Measurements from ENCODE around the gene GRIK5. TPM values are rescaled to one million over a fixed set of nuclear protein-coding genes. Genes with fewer than 3 reads are reported as not detected.
A peak's percentile ranks its signal among the peaks of the same experiment; 100 is the strongest.

Gene GRIK5
- total RNA-seq, 1 experiment from 2014 or later: 43.1 TPM

DNA sequence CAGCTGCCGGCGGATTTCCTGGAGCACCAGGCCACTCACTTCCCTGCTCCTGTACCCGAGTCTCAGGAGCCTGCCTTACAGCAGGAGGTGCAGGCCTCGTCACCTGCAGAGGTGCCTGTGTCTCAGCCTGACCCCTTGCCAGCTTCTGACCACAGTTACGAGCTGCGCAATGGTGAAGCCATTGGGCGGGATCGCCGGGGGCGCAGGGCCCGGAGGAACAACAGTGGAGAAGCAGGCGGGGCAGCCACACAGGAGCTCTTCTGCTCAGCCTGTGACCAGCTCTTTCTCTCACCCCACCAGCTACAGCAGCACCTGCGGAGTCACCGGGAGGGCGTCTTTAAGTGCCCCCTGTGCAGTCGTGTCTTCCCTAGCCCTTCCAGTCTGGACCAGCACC is 9.3 kb upstream of the GRIK5 start:
- peaks cover 21% of the 10 kb centered on the region for H3K79me2 ChIP-seq (ENCODE audit: insufficient read depth, low read length)

More for the DNA sequence above, 9.3 kb upstream of the GRIK5 start:
- Histone ChIP-seq H3K9me3 (ENCODE audit: control insufficient read depth, low read depth, low read length) (no peaks in the 10 kb centered on the region), H2AFZ (ENCODE audit: low read length) (no peak overlapping the region), H2BK15ac (ENCODE audit: low read depth, low read length) (no peak overlapping the region), H3K4ac (ENCODE audit: low read depth, low read length) (no peak overlapping the region), H3K9ac (ENCODE audit: extremely low read depth, insufficient read length, low read length) (no peak overlapping the region), H2BK120ac (ENCODE audit: low read depth, low read length, poor library complexity, severe bottlenecking) (no peak overlapping the region), H3K4me2 (ENCODE audit: insufficient read depth, insufficient read length, low read length) (no peak overlapping the region), H3K27ac (ENCODE audit: insufficient read length, low read depth, low read length) (no peak overlapping the region), H3K27me3 (ENCODE audit: insufficient read depth, low read length) (no peaks in the 10 kb centered on the region), H3K56ac (ENCODE audit: insufficient read length, low read depth, low read length) (no peak overlapping the region), H2BK20ac (ENCODE audit: low read depth, low read length, poor library complexity, severe bottlenecking) (no peak overlapping the region), H3K23me2 (ENCODE audit: insufficient read length, low read depth, low read length, poor library complexity, severe bottlenecking) (peaks cover 11% of the 10 kb centered on the region), H4K8ac (replicated peaks; ENCODE audit: insufficient read length, low read depth, low read length) (no peak overlapping the region), H3K18ac (ENCODE audit: insufficient read length, low read depth, low read length) (no peak overlapping the region), H4K20me1 (ENCODE audit: control insufficient read depth, insufficient read depth, insufficient read length) (no peaks in the 10 kb centered on the region), H3T11ph (ENCODE audit: low read length) (no peak overlapping the region), H3K4me1 (ENCODE audit: insufficient read depth, low read length) (no peaks in the 10 kb centered on the region; the same call in 1 of the 2 replicates), H2BK12ac (ENCODE audit: insufficient read length, low read depth, low read length) (no peak overlapping the region), H2AK5ac (ENCODE audit: insufficient read length, low read length) (no peak overlapping the region), H3K79me1 (ENCODE audit: insufficient read depth, low read depth, low read length, poor library complexity, severe bottlenecking) (peaks cover 13% of the 10 kb centered on the region), H3K14ac (ENCODE audit: insufficient read depth, low read length) (no peak overlapping the region), H2BK5ac (ENCODE audit: insufficient read length, low read length) (no peak overlapping the region), H4K91ac (ENCODE audit: insufficient read length, low read depth, low read length) (no peak overlapping the region), H4K5ac (ENCODE audit: insufficient read length, low read depth, low read length) (no peak overlapping the region), H3K23ac (ENCODE audit: insufficient read length, low read depth, low read length) (no peak overlapping the region)
- TF ChIP-seq, protein P1, sequence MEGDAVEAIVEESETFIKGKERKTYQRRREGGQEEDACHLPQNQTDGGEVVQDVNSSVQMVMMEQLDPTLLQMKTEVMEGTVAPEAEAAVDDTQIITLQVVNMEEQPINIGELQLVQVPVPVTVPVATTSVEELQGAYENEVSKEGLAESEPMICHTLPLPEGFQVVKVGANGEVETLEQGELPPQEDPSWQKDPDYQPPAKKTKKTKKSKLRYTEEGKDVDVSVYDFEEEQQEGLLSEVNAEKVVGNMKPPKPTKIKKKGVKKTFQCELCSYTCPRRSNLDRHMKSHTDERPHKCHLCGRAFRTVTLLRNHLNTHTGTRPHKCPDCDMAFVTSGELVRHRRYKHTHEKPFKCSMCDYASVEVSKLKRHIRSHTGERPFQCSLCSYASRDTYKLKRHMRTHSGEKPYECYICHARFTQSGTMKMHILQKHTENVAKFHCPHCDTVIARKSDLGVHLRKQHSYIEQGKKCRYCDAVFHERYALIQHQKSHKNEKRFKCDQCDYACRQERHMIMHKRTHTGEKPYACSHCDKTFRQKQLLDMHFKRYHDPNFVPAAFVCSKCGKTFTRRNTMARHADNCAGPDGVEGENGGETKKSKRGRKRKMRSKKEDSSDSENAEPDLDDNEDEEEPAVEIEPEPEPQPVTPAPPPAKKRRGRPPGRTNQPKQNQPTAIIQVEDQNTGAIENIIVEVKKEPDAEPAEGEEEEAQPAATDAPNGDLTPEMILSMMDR (conservative IDR thresholded peaks at IDR 0.05): no peak
- H3K27ac Mint-ChIP-seq: 0 out of 7 replicates have a peak overlapping the region, but pooled peaks of 1 of the 3 experiments have one; percentile 43
- H3K27me3 Mint-ChIP-seq (ENCODE audit: low read depth): no peaks in the 10 kb centered on the region; the same call in 1 of the 2 replicates
- no peaks in the 10 kb centered on the region for H3K9me3 Mint-ChIP-seq
- whole genome bisulfite sequencing (ENCODE audit: extremely low coverage, insufficient read length, low lambda C conversion rate): no CpG with 5 or more reads among the region's 16 CpGs
- peak overlapping the region in 1 of 2 experiments; percentile 12; a peak in 2 of 5 replicates for H3K4me3 Mint-ChIP-seq
- DNase-seq: no peak
- peaks cover 37 to 49% (median 43%) of the 10 kb centered on the region in 3 experiments for H3K36me3 Mint-ChIP-seq (ENCODE audit: insufficient read depth in 1 of 3, low read depth in 3 of 3)
- H3K4me1 Mint-ChIP-seq: peaks cover 20 to 32% of the 10 kb centered on the region in 2 experiments

Measured in H9 (cell line).